Dendritic cell treated with granulocyte-macrophage colony-stimulating factor and Interleukin-4, amounts not matched to agents 40 ng/mL and 50 ng/mL, for 4 days (primary cell): ENCODE measurements around the gene DMXL2.
A peak's percentile ranks its signal among the peaks of the same experiment; 100 is the strongest.
"Not testable (repeated sequence)": the region's sequence is repeated elsewhere in the genome, so short reads cannot be mapped to it uniquely, and the experiment has no call there.

Experiments
- H3K27ac Mint-ChIP-seq: one replicate; pipeline ENCODE4 v1.8.0; 2022; ENCODE audit warnings: mild to moderate bottlenecking, mixed read lengths
- H3K27me3 Mint-ChIP-seq: one replicate; pipeline ENCODE4 v1.8.0; 2022; ENCODE audit warnings: mild to moderate bottlenecking, mixed read lengths
- H3K36me3 Mint-ChIP-seq: one replicate; pipeline ENCODE4 v1.8.0; 2022; ENCODE audit warnings: low read depth, mixed read lengths
- H3K4me1 Mint-ChIP-seq: one replicate; pipeline ENCODE4 v1.8.0; 2022; ENCODE audit warnings: low read depth, mixed read lengths
- H3K4me3 Mint-ChIP-seq: one replicate; pipeline ENCODE4 v1.8.0; 2022; ENCODE audit warnings: mild to moderate bottlenecking, moderate library complexity, mixed read lengths
- H3K9me3 Mint-ChIP-seq: one replicate; pipeline ENCODE4 v1.8.0; 2022; ENCODE audit warnings: mixed read lengths
- intact Hi-C: fragments of 100-400 bp; cut with micrococcal nuclease; formaldehyde crosslinking; loops from one replicate; pipeline ENCODE4 v1.15.0; 2022

Gene DMXL2

GRCh38 chr15:51619331-51620035, 3.1 kb downstream of the DMXL2 start:
- H3K27ac Mint-ChIP-seq = peak overlapping the region; percentile 100
- peak overlapping the region; percentile 64 for H3K4me3 Mint-ChIP-seq
- peaks cover 53% of the 10 kb centered on the region for H3K36me3 Mint-ChIP-seq
- peaks cover 58% of the 10 kb centered on the region for H3K4me1 Mint-ChIP-seq
- no peaks in the 10 kb centered on the region for H3K27me3 Mint-ChIP-seq
- no peaks in the 10 kb centered on the region for H3K9me3 Mint-ChIP-seq
- intact Hi-C loops = no loop called here

- Mint-ChIP-seq H3K9me3 (peaks cover 4% of the 10 kb centered on the region), H3K4me1 (peaks cover 46% of the 10 kb centered on the region), H3K4me3 (peak overlapping the region; percentile 44), H3K27me3 (no peaks in the 10 kb centered on the region), H3K27ac (peak overlapping the region; percentile 100), H3K36me3 (peaks cover 65% of the 10 kb centered on the region)
- intact Hi-C loops = no loop called here
Observed at GRCh38 chr15:51617886-51618285, 4.7 kb downstream of the DMXL2 start.

- Mint-ChIP-seq H3K4me3 (no peak overlapping the region), H3K36me3 (peaks cover 53% of the 10 kb centered on the region), H3K27ac (no peak overlapping the region), H3K27me3 (no peaks in the 10 kb centered on the region), H3K9me3 (peaks cover 15% of the 10 kb centered on the region), H3K4me1 (peaks cover 42% of the 10 kb centered on the region)
- intact Hi-C loops = no loop called here
Observed at GRCh38 chr15:51613951-51614350, 8.6 kb downstream of the DMXL2 start.

GRCh38 chr15:51612669-51613068, 9.9 kb downstream of the DMXL2 start:
- intact Hi-C loops, H3K4me3 Mint-ChIP-seq, H3K27me3 Mint-ChIP-seq, H3K27ac Mint-ChIP-seq: not testable (repeated sequence)
- Mint-ChIP-seq H3K36me3 (peaks cover 66% of the 10 kb centered on the region), H3K4me1 (peaks cover 44% of the 10 kb centered on the region), H3K9me3 (peaks cover 15% of the 10 kb centered on the region)

GRCh38 chr15:51603462-51603948, 19.1 kb downstream of the DMXL2 start:
- H3K9me3 Mint-ChIP-seq, H3K27me3 Mint-ChIP-seq, intact Hi-C loops: not testable (repeated sequence)
- Mint-ChIP-seq H3K4me1 (peaks cover 52% of the 10 kb centered on the region), H3K36me3 (peaks cover 70% of the 10 kb centered on the region), H3K27ac (peak overlapping the region; percentile 66), H3K4me3 (peak overlapping the region; percentile 14)

GRCh38 chr15:51603002-51603401, 19.6 kb downstream of the DMXL2 start:
- no peaks in the 10 kb centered on the region for H3K9me3 Mint-ChIP-seq
- intact Hi-C loops = no loop called here
- H3K27me3 Mint-ChIP-seq = no peaks in the 10 kb centered on the region
- peaks cover 65% of the 10 kb centered on the region for H3K36me3 Mint-ChIP-seq
- peak overlapping the region; percentile 10 for H3K4me3 Mint-ChIP-seq
- peak overlapping the region; percentile 66 for H3K27ac Mint-ChIP-seq
- H3K4me1 Mint-ChIP-seq = peaks cover 51% of the 10 kb centered on the region

GRCh38 chr15:51602484-51602883, 20.1 kb downstream of the DMXL2 start:
- peak overlapping the region; percentile 66 for H3K27ac Mint-ChIP-seq
- H3K9me3 Mint-ChIP-seq = no peaks in the 10 kb centered on the region
- H3K27me3 Mint-ChIP-seq = no peaks in the 10 kb centered on the region
- peaks cover 60% of the 10 kb centered on the region for H3K36me3 Mint-ChIP-seq
- peaks cover 55% of the 10 kb centered on the region for H3K4me1 Mint-ChIP-seq
- intact Hi-C loops = no loop called here
- no peak overlapping the region for H3K4me3 Mint-ChIP-seq

- Mint-ChIP-seq H3K27me3 (no peaks in the 10 kb centered on the region), H3K4me1 (peaks cover 62% of the 10 kb centered on the region)
Observed at GRCh38 chr15:51601801-51602200, 20.8 kb downstream of the DMXL2 start.

GRCh38 chr15:51600114-51600513, 22.5 kb downstream of the DMXL2 start:
- intact Hi-C loops = no loop called here
- no peaks in the 10 kb centered on the region for H3K27me3 Mint-ChIP-seq
- peaks cover 66% of the 10 kb centered on the region for H3K4me1 Mint-ChIP-seq
- peaks cover 57% of the 10 kb centered on the region for H3K36me3 Mint-ChIP-seq
- no peak overlapping the region for H3K4me3 Mint-ChIP-seq
- H3K27ac Mint-ChIP-seq = peak overlapping the region; percentile 70
- no peaks in the 10 kb centered on the region for H3K9me3 Mint-ChIP-seq

More at GRCh38 chr15:51601801-51602200, 20.8 kb downstream of the DMXL2 start:
- Mint-ChIP-seq H3K36me3 (peaks cover 60% of the 10 kb centered on the region), H3K27ac (peak overlapping the region; percentile 66), H3K9me3 (no peaks in the 10 kb centered on the region), H3K4me3 (no peak overlapping the region)
- intact Hi-C loops = no loop called here

- H3K36me3 Mint-ChIP-seq = peaks cover 55% of the 10 kb centered on the region
- H3K9me3 Mint-ChIP-seq = no peaks in the 10 kb centered on the region
- peak overlapping the region; percentile 88 for H3K27ac Mint-ChIP-seq
- no peak overlapping the region for H3K4me3 Mint-ChIP-seq
- H3K4me1 Mint-ChIP-seq = peaks cover 62% of the 10 kb centered on the region
- no peaks in the 10 kb centered on the region for H3K27me3 Mint-ChIP-seq
- intact Hi-C loops = no loop called here
Observed at GRCh38 chr15:51589881-51590568, 32.5 kb downstream of the DMXL2 start.

- peaks cover 52% of the 10 kb centered on the region for H3K36me3 Mint-ChIP-seq
- H3K27me3 Mint-ChIP-seq = no peaks in the 10 kb centered on the region
- no peaks in the 10 kb centered on the region for H3K9me3 Mint-ChIP-seq
- intact Hi-C loops = no loop called here
- H3K27ac Mint-ChIP-seq = peak overlapping the region; percentile 88
- H3K4me3 Mint-ChIP-seq = no peak overlapping the region
- peaks cover 54% of the 10 kb centered on the region for H3K4me1 Mint-ChIP-seq
Observed at GRCh38 chr15:51588966-51589365, 33.6 kb downstream of the DMXL2 start.

GRCh38 chr15:51585986-51586385, 36.6 kb downstream of the DMXL2 start:
- H3K36me3 Mint-ChIP-seq = peaks cover 30% of the 10 kb centered on the region
- H3K4me1 Mint-ChIP-seq = peaks cover 39% of the 10 kb centered on the region
- H3K4me3 Mint-ChIP-seq = peak overlapping the region; percentile 58
- no peaks in the 10 kb centered on the region for H3K9me3 Mint-ChIP-seq
- intact Hi-C loops = loop anchor here (2.0 kb wide), 1 partner anchor 37 kb away; the partner anchor contains the start of gene DMXL2
- H3K27me3 Mint-ChIP-seq = no peaks in the 10 kb centered on the region
- peak overlapping the region; percentile 99 for H3K27ac Mint-ChIP-seq

GRCh38 chr15:51580982-51581381, 41.6 kb downstream of the DMXL2 start:
- H3K27ac Mint-ChIP-seq = peak overlapping the region; percentile 72
- no peaks in the 10 kb centered on the region for H3K27me3 Mint-ChIP-seq
- peaks cover 28% of the 10 kb centered on the region for H3K36me3 Mint-ChIP-seq
- H3K4me1 Mint-ChIP-seq = peaks cover 38% of the 10 kb centered on the region
- intact Hi-C loops = no loop called here
- no peak overlapping the region for H3K4me3 Mint-ChIP-seq
- H3K9me3 Mint-ChIP-seq = no peaks in the 10 kb centered on the region

- intact Hi-C loops = no loop called here
- Mint-ChIP-seq H3K4me1 (peaks cover 32% of the 10 kb centered on the region), H3K27me3 (no peaks in the 10 kb centered on the region), H3K9me3 (no peaks in the 10 kb centered on the region), H3K4me3 (no peak overlapping the region), H3K36me3 (peaks cover 22% of the 10 kb centered on the region), H3K27ac (peak overlapping the region; percentile 72)
Observed at GRCh38 chr15:51580385-51580784, 42.2 kb downstream of the DMXL2 start.
